ENCODE data around the gene OR1S1.

The OR1S1 gene

DNA sequence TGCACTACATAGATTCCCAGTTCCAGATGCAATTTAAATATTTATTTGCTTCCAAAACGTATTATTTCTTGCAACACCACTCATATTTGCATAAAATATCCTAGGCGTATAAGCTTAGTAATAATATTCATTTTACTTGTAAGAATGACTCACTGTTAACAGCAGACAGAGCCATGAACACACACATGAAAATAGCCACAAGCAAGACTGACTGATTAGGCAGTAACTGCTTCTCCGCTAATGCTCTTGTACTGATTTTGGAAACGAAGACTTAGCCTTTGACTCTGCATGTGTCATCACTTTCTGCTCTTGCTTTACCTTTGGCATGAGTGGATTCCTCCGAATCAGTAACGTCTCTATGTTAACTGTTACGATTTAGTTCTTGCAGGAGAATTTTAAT is 10.2 kb downstream of the OR1S1 start:
- TF ChIP-seq, protein P1, sequence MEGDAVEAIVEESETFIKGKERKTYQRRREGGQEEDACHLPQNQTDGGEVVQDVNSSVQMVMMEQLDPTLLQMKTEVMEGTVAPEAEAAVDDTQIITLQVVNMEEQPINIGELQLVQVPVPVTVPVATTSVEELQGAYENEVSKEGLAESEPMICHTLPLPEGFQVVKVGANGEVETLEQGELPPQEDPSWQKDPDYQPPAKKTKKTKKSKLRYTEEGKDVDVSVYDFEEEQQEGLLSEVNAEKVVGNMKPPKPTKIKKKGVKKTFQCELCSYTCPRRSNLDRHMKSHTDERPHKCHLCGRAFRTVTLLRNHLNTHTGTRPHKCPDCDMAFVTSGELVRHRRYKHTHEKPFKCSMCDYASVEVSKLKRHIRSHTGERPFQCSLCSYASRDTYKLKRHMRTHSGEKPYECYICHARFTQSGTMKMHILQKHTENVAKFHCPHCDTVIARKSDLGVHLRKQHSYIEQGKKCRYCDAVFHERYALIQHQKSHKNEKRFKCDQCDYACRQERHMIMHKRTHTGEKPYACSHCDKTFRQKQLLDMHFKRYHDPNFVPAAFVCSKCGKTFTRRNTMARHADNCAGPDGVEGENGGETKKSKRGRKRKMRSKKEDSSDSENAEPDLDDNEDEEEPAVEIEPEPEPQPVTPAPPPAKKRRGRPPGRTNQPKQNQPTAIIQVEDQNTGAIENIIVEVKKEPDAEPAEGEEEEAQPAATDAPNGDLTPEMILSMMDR (IDR thresholded peaks at IDR 0.05; ENCODE audit: low read depth, low read length): no peak
- H3K4me3 ChIP-seq (ENCODE audit: low read depth, low read length): no peak overlapping the region

DNA sequence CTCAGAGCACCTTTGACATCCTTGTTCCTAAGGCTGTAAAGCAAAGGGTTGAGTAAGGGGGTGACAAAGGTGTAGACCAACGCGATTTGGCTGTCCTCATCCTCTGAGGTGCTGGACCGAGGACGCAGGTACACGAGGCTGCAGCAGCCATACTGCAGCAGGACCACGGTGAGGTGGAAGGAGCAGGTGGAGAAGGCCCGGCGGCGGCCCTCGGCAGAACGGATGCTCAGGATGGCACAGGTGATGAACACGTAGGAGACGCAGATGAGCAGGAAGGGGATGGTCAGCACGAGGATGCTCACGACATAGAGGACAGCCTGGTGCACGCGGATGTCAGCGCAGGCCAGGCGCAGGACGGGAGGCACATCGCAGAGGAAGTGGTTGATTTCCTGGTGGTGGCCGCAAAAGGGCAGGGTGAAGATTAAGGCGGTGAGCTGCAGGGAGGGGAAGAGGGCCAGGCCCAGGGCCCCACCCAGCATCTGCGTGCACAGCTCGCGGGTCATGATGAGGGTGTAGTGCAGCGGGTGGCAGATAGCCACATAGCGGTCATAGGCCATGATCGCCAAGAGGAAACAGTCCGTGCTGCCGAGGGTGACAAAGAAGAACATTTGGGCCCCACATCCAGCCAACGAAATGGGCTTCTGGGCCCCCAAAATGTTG is 15.6 kb downstream of the OR1S1 start:
- TF ChIP-seq, protein P1 (IDR thresholded peaks at IDR 0.05; ENCODE audit: low read depth, low read length): no peak

DNA sequence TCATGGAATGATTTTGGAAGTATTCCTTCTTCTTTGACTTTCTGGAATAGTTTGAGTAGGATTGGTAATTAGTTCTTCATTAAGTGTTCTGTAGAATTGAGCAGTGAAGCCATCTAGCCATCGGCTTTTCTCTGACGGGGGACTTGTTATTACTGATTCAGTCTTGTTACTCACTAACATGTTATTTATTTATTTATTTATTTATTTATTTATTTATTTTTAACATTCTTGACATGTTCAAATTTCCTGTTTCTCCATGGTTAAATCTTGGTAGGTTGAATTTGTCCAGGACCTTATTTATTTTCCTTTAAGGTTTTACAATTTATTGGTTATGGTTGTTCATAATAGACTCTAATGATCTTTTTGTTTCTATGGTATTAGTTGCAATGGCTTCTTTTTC is 31.4 kb downstream of the OR1S1 start:
- TF ChIP-seq, protein P1 (IDR thresholded peaks at IDR 0.05; ENCODE audit: low read depth, low read length): no peak
- H3K4me3 ChIP-seq (ENCODE audit: low read depth, low read length): no peak overlapping the region

More for the DNA sequence above, 15.6 kb downstream of the OR1S1 start:
- H3K4me3 ChIP-seq (ENCODE audit: low read depth, low read length): no peak overlapping the region

DNA sequence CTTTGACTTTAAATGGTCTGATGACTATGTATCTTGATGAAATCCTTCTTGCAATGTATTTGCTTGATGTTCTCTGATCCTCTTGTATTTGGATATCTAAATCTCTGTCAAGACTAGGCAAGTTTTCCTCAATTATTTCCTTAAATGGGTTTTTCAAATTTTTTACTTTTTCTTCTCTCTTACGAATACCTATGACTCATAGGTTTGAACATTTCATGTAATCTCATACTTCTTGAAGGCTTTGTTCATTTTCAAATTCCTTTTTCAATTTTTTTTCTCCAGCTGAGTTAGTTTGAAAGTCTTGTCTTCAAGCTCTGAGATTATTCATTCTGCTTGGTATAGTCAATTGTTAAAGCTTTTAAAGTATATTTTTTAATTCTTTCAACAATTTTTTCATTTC is 42.4 kb downstream of the OR1S1 start:
- no peak overlapping the region for H3K4me3 ChIP-seq (ENCODE audit: low read depth, low read length)
- TF ChIP-seq, protein P1 (IDR thresholded peaks at IDR 0.05; ENCODE audit: low read depth, low read length): no peak

DNA sequence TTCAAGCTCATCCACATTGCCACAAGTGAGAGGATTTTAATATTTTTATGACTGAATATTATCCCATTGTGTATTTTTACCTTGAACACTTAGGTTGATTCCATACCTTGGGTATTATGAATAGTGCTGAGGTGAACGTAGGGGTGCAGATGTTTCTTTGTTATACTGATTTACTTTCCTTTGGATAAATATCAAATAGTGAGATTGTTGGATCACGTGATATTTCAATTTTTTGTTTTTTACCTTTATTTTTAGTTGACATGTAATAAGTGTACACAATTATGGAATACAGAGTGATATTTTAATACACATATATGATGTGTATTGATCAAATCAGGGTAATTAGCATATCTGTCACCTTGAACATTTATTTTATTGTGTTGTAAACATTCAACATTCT is 47.5 kb downstream of the OR1S1 start:
- TF ChIP-seq, protein P1 (IDR thresholded peaks at IDR 0.05; ENCODE audit: low read depth, low read length): no peak
- no peak overlapping the region for H3K4me3 ChIP-seq (ENCODE audit: low read depth, low read length)
